Testis (tissue), 2 donors: ENCODE measurements around the gene KCP.

Experiments
- CTCF ChIP-seq, 3 experiments: fragments of 450-650 bp in 2 of 3; fragments of 200-600 bp in 1 of 3; sonication (generic) in 1 of 3; IDR thresholded peaks; one replicate each; pipeline ENCODE4 v1.5.1; 2016 to 2019; ENCODE audit warnings: antibody characterized with exemption in 3 of 3, mild to moderate bottlenecking in 2 of 3, moderate library complexity in 1 of 3
- POLR2A ChIP-seq: fragments of 450-650 bp; IDR thresholded peaks from one replicate; pipeline ENCODE4 v1.6.1; 2017; ENCODE audit warnings: antibody characterized with exemption, mild to moderate bottlenecking, moderate library complexity

DNA sequence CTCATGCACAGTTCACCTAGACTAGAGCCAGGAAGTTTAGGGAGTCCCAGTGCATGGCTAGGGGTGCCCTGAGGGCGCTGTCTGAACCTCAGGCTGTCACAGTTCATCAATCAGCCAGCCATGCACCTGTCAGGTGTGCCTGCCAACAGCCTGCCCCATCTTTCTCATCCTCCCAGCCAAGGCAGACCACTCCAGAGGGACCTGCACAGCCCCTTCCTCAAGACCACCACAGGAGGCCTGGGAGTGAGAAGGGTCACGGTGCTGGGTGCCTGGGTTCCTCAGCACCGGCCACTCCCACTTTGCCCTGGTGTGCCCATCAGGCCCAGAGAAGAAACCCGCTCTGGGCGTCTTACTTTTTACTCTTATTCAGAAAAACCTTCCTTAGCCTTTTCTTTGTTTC lies 39.5 kb downstream of the KCP start:
- TF ChIP-seq CTCF (IDR thresholded peaks at IDR 0.05) (no peak), POLR2A (no peak)
